IPS-15b (cell line): ENCODE results near the gene CCP110.
A peak's percentile ranks its signal among the peaks of the same experiment; 100 is the strongest.

Experiments used
- H3K27me3 ChIP-seq: one replicate; pipeline ENCODE4 v1.6.1; 2013; ENCODE audit warnings: low read length; ENCODE audit not compliant: control insufficient read depth, insufficient read depth
- H3K36me3 ChIP-seq: one replicate; pipeline ENCODE4 v1.6.1; 2013; ENCODE audit warnings: low read length; ENCODE audit not compliant: control insufficient read depth, insufficient read depth
- H3K4me1 ChIP-seq: one replicate; pipeline ENCODE4 v1.6.1; 2013; ENCODE audit warnings: mild to moderate bottlenecking, low read length; ENCODE audit not compliant: control insufficient read depth, insufficient read depth
- H3K4me3 ChIP-seq: one replicate; pipeline ENCODE4 v1.5.1; 2013; ENCODE audit warnings: low read depth, low read length
- H3K9ac ChIP-seq: one replicate; pipeline ENCODE4 v1.6.1; 2013; ENCODE audit warnings: low read depth, mild to moderate bottlenecking, low read length
- H3K9me3 ChIP-seq: one replicate; pipeline ENCODE4 v1.6.1; 2013; ENCODE audit warnings: mild to moderate bottlenecking, low read length; ENCODE audit not compliant: control insufficient read depth, insufficient read depth

CCP110 gene

GRCh38 chr16:19515757-19516156, 8.0 kb upstream of the CCP110 start:
- no peak overlapping the region for H3K4me3 ChIP-seq
- peaks cover 2% of the 10 kb centered on the region for H3K4me1 ChIP-seq
- H3K9me3 ChIP-seq, result no peaks in the 10 kb centered on the region
- no peaks in the 10 kb centered on the region for H3K27me3 ChIP-seq
- no peaks in the 10 kb centered on the region for H3K36me3 ChIP-seq
- H3K9ac ChIP-seq, result no peak overlapping the region

GRCh38 chr16:19517424-19518089, 6.2 kb upstream of the CCP110 start:
- no peak overlapping the region for H3K4me3 ChIP-seq
- no peaks in the 10 kb centered on the region for H3K36me3 ChIP-seq
- peaks cover 7% of the 10 kb centered on the region for H3K4me1 ChIP-seq

GRCh38 chr16:19518388-19518787, 5.4 kb upstream of the CCP110 start:
- H3K36me3 ChIP-seq, result no peaks in the 10 kb centered on the region
- no peaks in the 10 kb centered on the region for H3K27me3 ChIP-seq
- no peak overlapping the region for H3K4me3 ChIP-seq
- H3K4me1 ChIP-seq, result peaks cover 12% of the 10 kb centered on the region
- H3K9ac ChIP-seq, result no peak overlapping the region
- H3K9me3 ChIP-seq, result no peaks in the 10 kb centered on the region

More at GRCh38 chr16:19517424-19518089, 6.2 kb upstream of the CCP110 start:
- Histone ChIP-seq H3K9ac (no peak overlapping the region), H3K27me3 (no peaks in the 10 kb centered on the region), H3K9me3 (no peaks in the 10 kb centered on the region)

GRCh38 chr16:19520861-19521331, 2.8 kb upstream of the CCP110 start:
- H3K4me1 ChIP-seq, result peaks cover 15% of the 10 kb centered on the region
- H3K36me3 ChIP-seq, result no peaks in the 10 kb centered on the region
- H3K9me3 ChIP-seq, result no peaks in the 10 kb centered on the region
- peak overlapping the region; percentile 87 for H3K9ac ChIP-seq
- H3K4me3 ChIP-seq, result peak overlapping the region; percentile 91
- no peaks in the 10 kb centered on the region for H3K27me3 ChIP-seq

GRCh38 chr16:19521471-19522396, 2.0 kb upstream of the CCP110 start, which contains the start of gene GDE1:
TSS of gene GDE1 (minus strand) at chr16:19522098. CDS start at chr16:19521964, 134 bp downstream.
- Histone ChIP-seq H3K4me3 (peak within 1 kb of the TSS; percentile 91), H3K9ac (peak within 1 kb of the TSS; percentile 87), H3K4me1 (peaks cover 15% of the 10 kb centered on the region), H3K27me3 (no peaks in the 10 kb centered on the region), H3K36me3 (no peaks in the 10 kb centered on the region), H3K9me3 (no peaks in the 10 kb centered on the region)

GRCh38 chr16:19522397-19522732, 1.4 kb upstream of the CCP110 start:
- H3K4me3 ChIP-seq, result peak overlapping the region; percentile 43

GRCh38 chr16:19522760-19523159, 982 bp upstream of the CCP110 start:
- no peaks in the 10 kb centered on the region for H3K36me3 ChIP-seq
- no peak overlapping the region for H3K4me3 ChIP-seq
- no peaks in the 10 kb centered on the region for H3K9me3 ChIP-seq
- H3K9ac ChIP-seq, result no peak overlapping the region
- peaks cover 15% of the 10 kb centered on the region for H3K4me1 ChIP-seq
- H3K27me3 ChIP-seq, result no peaks in the 10 kb centered on the region

More at GRCh38 chr16:19522397-19522732, 1.4 kb upstream of the CCP110 start:
- Histone ChIP-seq H3K4me1 (peaks cover 15% of the 10 kb centered on the region), H3K9me3 (no peaks in the 10 kb centered on the region), H3K9ac (no peak overlapping the region), H3K27me3 (no peaks in the 10 kb centered on the region), H3K36me3 (no peaks in the 10 kb centered on the region)

- Histone ChIP-seq H3K4me1 (peaks cover 15% of the 10 kb centered on the region), H3K9ac (no peak overlapping the region)
Observed at GRCh38 chr16:19523184-19523558, 571 bp upstream of the CCP110 start.

GRCh38 chr16:19524356-19524615, 544 bp downstream of the CCP110 start:
- no peaks in the 10 kb centered on the region for H3K36me3 ChIP-seq
- H3K9ac ChIP-seq, result no peak overlapping the region
- no peaks in the 10 kb centered on the region for H3K9me3 ChIP-seq
- no peaks in the 10 kb centered on the region for H3K27me3 ChIP-seq
- peaks cover 15% of the 10 kb centered on the region for H3K4me1 ChIP-seq
- H3K4me3 ChIP-seq, result peak overlapping the region; percentile 94

More at GRCh38 chr16:19523184-19523558, 571 bp upstream of the CCP110 start:
- H3K36me3 ChIP-seq, result no peaks in the 10 kb centered on the region
- no peak overlapping the region for H3K4me3 ChIP-seq
- H3K27me3 ChIP-seq, result no peaks in the 10 kb centered on the region
- H3K9me3 ChIP-seq, result no peaks in the 10 kb centered on the region

GRCh38 chr16:19524616-19525384, 1.1 kb downstream of the CCP110 start:
- peaks cover 15% of the 10 kb centered on the region for H3K4me1 ChIP-seq

GRCh38 chr16:19525385-19525723, 1.6 kb downstream of the CCP110 start:
- Histone ChIP-seq H3K9me3 (no peaks in the 10 kb centered on the region), H3K4me1 (peaks cover 15% of the 10 kb centered on the region), H3K4me3 (peak overlapping the region; percentile 94), H3K27me3 (no peaks in the 10 kb centered on the region), H3K9ac (no peak overlapping the region), H3K36me3 (no peaks in the 10 kb centered on the region)

More at GRCh38 chr16:19524616-19525384, 1.1 kb downstream of the CCP110 start:
- no peaks in the 10 kb centered on the region for H3K9me3 ChIP-seq
- H3K36me3 ChIP-seq, result no peaks in the 10 kb centered on the region
- H3K4me3 ChIP-seq, result peak overlapping the region; percentile 94
- no peaks in the 10 kb centered on the region for H3K27me3 ChIP-seq
- no peak overlapping the region for H3K9ac ChIP-seq
